ENCODE results near the gene DHRS4.
"Not testable (repeated sequence)": the region's sequence is repeated elsewhere in the genome, so short reads cannot be mapped to it uniquely, and the experiment has no call there.

DHRS4 gene

GRCh38 chr14:23939607-23940326 lies 13.8 kb upstream of the DHRS4 start:
- no peak for DNase-seq (ENCODE audit: extremely low read depth in 1 of 2, low read depth in 1 of 2)

GRCh38 chr14:23941230-23941629 lies 12.3 kb upstream of the DHRS4 start:
- no peak for DNase-seq (ENCODE audit: extremely low read depth in 1 of 2, low read depth in 1 of 2)

DNA sequence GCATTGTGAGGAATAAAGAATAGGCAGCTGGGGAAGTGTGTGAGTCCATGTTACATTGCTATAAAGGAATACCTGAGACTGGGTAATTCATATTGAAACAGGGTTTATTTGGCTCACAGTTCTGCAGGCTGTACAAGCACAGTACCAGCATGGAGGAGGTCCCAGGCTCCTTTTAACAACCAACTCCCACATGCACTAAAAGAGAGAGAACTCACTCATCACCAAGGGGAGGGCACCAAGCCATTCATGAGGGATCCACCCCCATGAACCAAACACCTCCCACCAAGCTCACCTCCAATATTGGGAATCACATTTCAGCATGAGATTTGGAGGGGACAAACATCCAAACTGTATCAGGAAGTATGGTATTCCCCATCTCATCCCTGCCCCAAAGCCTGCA lies 11.9 kb upstream of the DHRS4 start:
- DNase-seq (ENCODE audit: extremely low read depth in 1 of 2, low read depth in 1 of 2): no peak

GRCh38 chr14:23942587-23942986 lies 11.0 kb upstream of the DHRS4 start:
- no peak for DNase-seq (ENCODE audit: extremely low read depth in 1 of 2, low read depth in 1 of 2)

DNA sequence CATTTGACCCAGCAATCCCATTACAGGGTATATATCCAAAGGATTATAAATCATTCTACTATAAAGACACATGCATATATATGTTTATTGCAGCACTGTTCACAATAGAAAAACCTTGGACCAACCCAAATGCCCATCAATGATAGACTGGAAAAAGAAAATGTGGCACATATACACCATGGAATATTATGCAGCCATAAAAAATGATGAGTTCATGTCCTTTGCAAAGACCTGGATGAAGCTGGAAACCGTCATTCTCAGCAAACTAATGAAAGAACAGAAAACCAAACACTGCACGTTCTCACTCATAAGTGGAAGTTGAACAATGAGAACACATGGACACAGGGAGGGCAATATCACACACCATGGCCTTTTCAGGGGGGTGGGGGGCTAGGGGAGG lies 4.5 kb upstream of the DHRS4 start:
- DNase-seq (ENCODE audit: extremely low read depth in 1 of 2, low read depth in 1 of 2): not testable (repeated sequence)

DNA sequence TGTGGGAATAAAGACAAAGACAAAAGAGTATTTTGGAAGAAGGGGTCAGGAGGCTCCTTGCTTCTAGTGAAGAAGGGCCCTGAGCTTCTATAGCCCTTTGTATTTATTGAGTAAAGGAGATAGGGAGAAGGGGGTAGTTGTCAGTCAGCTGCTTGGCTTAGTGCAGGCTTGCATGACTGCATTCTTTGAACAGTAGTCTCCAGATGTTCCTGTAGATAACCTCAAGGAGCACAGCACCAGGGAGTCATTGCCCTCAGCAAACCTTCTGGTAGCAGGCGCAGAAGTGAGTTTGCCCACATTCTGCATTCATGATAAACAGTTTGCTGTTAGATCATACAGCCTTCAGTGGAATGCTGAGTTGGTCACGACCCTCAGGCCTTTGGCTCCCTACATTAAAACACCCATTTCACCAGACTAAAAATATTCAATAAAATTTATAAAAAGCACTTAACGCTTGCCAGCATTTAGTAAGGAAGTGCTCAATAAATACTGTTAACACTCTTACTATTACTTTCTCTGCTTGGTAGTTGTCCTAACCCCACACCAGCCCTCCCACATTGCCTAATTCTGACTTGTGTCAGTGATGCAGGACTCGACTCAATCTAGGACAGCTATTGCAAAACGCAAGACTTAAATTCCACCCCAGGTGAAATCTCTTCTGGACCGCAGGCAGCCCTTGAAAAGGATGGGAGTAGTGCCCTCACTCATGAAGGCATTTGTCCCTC lies 3.0 kb upstream of the DHRS4 start:
- DNase-seq (ENCODE audit: extremely low read depth in 1 of 2, low read depth in 1 of 2): no peak

- not testable (repeated sequence) for DNase-seq (ENCODE audit: extremely low read depth in 1 of 2, low read depth in 1 of 2)
Observed at GRCh38 chr14:23951136-23951466, 2.5 kb upstream of the DHRS4 start.

DNA sequence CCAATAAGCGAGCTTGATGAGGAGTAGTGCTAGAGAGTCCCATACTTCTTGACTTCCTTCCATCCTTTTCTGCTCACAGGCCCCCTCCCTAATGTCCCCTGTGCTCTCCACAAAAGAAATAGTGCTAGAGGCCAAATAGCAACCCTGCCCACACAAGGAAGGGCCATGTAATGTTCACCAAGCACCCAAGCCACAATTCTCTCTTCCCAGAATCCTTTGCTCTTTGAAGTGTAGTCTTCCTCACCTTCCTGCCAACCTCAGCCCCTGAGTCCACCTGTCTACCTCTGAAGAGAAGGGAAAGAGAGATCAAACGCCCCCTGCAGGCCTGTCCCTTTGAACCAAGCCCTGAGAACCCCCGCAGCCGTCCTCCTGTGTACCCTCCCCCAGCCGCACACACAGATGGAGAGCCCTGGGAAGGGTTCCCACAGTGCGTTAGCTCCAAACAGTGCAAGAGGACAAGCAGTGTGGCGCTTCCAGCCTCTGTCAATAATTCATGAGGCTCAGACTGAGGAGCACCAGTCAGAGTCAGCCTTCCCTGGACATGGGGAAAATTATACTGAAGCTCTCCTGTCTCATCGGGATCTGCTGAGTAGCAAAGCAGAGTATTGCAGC lies 1.9 kb upstream of the DHRS4 start:
- no peak for DNase-seq (ENCODE audit: extremely low read depth in 1 of 2, low read depth in 1 of 2)

GRCh38 chr14:23953116-23953463 lies 480 bp upstream of the DHRS4 start:
- not testable (repeated sequence) for DNase-seq (ENCODE audit: extremely low read depth in 1 of 2, low read depth in 1 of 2)

GRCh38 chr14:23954279-23954614 lies 677 bp downstream of the DHRS4 start:
- DNase-seq (ENCODE audit: extremely low read depth in 1 of 2, low read depth in 1 of 2): not testable (repeated sequence)

GRCh38 chr14:23954965-23955364 lies 1.4 kb downstream of the DHRS4 start:
- DNase-seq (ENCODE audit: extremely low read depth in 1 of 2, low read depth in 1 of 2): not testable (repeated sequence)

- DNase-seq (ENCODE audit: extremely low read depth in 1 of 2, low read depth in 1 of 2): not testable (repeated sequence)
Observed at GRCh38 chr14:23955811-23956210, 2.2 kb downstream of the DHRS4 start.

DNA sequence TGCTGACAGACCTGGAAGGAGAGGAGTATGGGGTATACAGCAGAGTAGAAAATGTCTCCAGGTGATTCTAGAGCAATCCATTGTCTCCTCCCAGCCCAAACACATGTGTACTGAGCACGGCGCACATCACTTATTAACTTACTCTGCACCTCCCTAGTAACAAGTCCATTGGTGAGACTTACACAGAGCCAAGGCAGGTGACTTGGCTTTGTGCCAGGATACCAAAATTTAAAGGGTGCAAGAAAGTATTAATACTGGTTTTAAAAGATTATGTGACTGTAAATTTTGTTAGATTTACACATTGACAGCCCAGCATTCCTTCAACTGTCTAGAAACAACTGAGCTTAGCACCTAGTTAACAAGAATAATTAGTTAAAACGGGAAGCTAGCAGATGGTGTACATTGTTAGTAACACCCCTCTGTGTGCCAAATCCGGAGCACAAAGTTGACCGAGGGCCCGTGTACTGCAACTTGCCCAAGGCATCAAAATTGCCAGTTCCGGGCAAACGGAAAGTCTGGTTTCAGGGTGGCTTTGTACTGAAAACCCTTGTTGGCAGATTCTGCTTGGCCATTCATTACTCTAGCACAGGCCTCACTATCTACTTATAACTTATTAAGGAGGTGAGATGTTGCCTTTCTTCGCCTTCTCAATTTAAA lies 4.5 kb downstream of the DHRS4 start:
- DNase-seq (ENCODE audit: extremely low read depth in 1 of 2, low read depth in 1 of 2): not testable (repeated sequence)

- not testable (repeated sequence) for DNase-seq (ENCODE audit: extremely low read depth in 1 of 2, low read depth in 1 of 2)
Observed at GRCh38 chr14:23960899-23961298, 7.3 kb downstream of the DHRS4 start.

- DNase-seq (ENCODE audit: extremely low read depth in 1 of 2, low read depth in 1 of 2): not testable (repeated sequence)
Observed at GRCh38 chr14:23961704-23962103, 8.1 kb downstream of the DHRS4 start.

DNA sequence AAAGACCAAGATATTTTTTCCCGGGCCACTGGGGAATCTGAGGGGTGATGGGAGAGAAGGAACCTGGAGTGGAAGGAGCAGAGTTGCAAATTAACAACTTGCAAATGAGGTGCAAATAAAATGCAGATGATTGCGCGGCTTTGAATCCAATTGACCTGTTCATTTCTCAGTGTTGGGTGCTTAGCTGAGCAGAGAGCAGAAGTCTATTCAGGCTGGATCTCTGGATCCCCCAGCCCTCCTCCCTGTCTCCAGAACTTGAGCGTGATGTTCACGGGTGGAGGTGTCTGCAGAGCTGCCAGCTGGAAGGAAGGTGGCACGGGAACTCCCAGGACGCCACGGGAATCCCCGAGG lies 15.5 kb downstream of the DHRS4 start:
- DNase-seq (ENCODE audit: extremely low read depth in 1 of 2, low read depth in 1 of 2): not testable (repeated sequence)

DNA sequence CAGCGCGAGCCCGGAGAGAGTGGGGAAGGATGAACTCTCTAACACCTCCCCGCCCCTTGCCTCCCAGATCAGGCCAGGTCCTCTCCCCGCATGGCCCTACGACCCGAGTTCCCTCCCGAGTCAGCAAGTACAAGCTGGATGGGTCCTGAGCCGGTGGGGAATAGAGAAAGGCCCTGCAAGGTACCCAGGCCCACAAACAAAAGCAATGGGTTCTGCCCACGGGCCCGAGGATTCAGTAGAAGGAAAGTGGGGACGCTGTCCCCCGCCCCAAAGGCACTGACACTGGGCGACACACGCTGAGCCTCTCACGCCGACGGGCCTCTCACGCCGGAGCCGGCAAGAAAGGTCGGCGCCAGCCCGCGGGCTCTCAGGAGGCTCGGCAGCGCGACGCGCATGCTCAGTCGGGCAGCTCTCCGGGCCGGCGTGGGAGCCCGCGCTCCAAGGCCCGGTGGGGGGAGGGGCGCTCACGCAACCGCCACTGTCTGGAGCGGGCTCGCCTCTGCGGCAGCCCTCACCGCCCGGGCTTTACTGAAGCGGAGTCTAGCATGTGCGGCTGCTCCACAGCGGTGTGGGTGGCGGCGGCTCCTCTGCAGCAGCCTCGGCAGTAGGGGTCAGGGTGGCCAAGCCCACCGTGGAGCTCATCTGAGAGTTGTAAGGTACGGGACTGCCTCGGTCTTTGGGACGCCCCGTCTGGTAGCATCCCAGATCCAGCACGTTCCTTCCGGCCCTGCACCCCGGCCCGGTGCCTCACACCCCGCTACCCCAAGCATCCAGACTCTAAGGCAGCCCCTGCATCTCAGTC lies 16.1 kb downstream of the DHRS4 start:
- DNase-seq (ENCODE audit: extremely low read depth in 1 of 2, low read depth in 1 of 2): peak in 1 of 2 donors; percentile 24

- not testable (repeated sequence) for DNase-seq (ENCODE audit: extremely low read depth in 1 of 2, low read depth in 1 of 2)
Observed at GRCh38 chr14:23970283-23970659, 16.7 kb downstream of the DHRS4 start.

- DNase-seq (ENCODE audit: extremely low read depth in 1 of 2, low read depth in 1 of 2): not testable (repeated sequence)
Observed at GRCh38 chr14:23973178-23973577, 19.6 kb downstream of the DHRS4 start.

GRCh38 chr14:23974041-23974440 lies 20.5 kb downstream of the DHRS4 start:
- DNase-seq (ENCODE audit: extremely low read depth in 1 of 2, low read depth in 1 of 2): not testable (repeated sequence)

DNA sequence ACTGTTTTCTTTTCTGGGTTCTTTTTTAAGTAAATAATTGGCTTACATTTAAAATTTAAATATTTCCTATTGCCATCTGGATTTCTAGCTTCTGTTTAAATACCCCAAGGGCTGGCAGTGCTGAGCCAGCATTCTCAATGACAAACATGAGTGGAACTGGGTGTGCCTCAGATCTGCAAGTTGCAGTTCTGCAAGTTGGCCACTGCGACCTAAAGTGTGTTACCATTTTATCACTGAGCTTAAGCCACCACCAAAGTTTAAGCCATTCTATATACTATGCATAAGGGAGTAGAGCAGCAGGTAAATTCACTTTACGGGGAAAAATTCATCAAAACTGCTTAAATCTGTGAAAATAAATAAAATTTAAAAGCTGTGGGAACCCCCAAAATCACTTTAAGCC lies 23.6 kb downstream of the DHRS4 start:
- DNase-seq (ENCODE audit: extremely low read depth in 1 of 2, low read depth in 1 of 2): not testable (repeated sequence)

Measured in activated CD8-positive, alpha-beta memory T cell treated with anti-CD3 and anti-CD28 coated beads for 1 hour (primary cell).